HG02678 (cell line): ENCODE results near the gene GOLPH3L.
A peak's percentile ranks its signal among the peaks of the same experiment; 100 is the strongest.
"Not testable (repeated sequence)": the region's sequence is repeated elsewhere in the genome, so short reads cannot be mapped to it uniquely, and the experiment has no call there.

Experiments
- ATAC-seq: cut with Tn5 transposase; IDR thresholded peaks from one replicate; pipeline ENCODE4 v1.9.1; 2021; ENCODE audit warnings: mild to moderate bottlenecking, moderate library complexity; ENCODE audit not compliant: unreplicated experiment

GOLPH3L gene

DNA sequence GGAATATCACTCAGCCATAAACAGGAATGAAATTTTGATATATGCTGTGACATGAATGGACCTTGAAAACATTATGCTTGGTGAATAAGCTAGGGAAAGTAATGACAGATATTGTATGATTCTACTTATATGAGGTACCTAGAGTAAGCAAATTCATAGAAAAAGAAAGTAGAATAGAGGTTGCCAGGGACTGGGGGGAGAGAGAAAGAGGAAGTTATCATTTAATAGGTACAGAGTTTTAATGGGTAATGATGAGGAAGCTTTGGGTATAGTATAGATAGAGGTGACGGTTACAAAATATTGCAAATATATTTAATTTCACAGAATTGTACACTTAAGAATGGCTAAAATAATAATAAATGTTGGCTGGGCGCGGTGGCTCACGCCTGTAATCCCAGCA is 36.4 kb downstream of the GOLPH3L start:
- ATAC-seq: no peak

DNA sequence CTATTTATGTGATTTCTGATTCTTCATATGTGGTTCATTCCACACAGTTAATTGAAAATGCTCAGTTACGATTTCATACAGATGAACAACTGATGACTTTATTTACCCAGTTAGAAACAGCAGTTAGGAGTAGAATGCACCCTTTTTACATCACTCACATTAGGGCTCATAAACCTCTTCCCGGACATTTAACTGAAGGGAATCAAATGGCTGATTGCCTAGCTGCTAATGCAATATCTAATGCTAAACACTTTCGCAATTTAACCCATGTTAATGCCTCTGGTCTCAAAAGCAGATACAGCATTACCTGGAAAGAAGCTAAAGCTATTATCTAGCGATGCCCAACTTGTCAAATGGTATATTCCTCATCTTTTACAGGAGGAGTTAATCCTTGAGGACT is 39.9 kb downstream of the GOLPH3L start:
- not testable (repeated sequence) for ATAC-seq

DNA sequence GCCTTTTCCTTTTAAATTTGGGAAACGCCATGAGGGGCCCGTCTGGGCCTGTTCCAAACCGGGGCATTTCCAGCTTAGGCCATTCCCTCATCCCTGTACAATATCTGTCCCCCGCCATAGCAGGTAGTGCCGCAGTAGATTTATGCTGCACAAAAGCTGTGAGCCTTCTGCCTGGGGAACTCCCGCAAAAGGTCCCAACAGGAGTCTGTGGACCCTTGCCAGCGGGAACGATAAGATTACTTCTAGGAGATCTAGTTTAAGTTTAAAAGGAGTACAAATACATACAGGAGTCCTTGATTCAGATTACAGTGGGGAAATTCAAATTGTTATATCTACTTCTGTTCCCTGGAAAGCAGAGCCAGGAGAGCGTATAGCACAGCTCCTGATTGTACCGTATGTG is 42.3 kb downstream of the GOLPH3L start:
- not testable (repeated sequence) for ATAC-seq

DNA sequence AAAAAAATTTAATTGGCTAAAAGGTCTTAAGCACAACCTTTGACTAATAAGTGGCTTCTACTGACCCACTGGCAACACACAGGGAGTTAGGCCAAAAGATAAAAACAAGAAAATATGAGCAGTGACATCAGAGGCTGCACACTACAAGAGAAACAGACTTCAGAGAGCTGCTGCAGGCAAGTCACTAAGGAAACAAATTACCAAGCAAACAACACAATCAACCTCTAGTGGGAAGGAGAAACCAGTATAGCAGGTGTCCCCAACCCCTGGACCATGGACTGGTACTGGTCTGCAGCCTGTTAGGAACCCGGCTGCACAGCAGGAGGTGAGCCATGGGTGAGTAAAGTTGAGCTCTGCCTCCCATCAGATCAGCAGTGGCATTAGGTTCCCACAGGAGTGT is 46.8 kb downstream of the GOLPH3L start:
- no peak for ATAC-seq

DNA sequence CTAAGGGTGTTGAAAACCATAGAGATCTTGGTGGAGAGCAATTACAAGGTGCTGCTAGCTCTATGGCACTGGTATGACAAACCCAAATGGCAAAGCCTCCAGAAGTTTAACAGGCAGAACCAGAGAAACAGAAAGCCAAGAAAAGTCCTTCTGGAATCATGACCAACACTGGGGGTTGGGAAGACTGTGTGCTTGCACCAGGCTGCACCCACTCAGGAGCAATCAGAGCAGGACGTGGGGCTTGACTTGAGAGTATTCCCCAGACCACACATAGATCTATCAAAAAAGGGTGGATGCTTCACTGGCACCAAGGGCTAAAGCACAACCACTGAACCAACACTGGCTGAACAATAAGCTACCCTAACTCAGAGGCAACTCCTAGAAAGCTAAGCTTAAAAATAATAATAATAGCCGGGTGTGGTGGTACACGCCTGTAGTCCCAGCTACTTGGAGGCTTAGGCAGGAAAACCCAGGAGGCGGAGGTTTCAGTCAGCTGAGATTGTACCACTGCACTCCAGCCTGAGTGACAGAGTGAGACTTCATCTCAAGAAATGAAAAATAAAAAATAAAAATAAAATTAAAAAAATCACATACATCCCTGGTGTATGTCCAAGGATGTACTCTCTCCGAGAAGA is 47.4 kb downstream of the GOLPH3L start:
- no peak for ATAC-seq

DNA sequence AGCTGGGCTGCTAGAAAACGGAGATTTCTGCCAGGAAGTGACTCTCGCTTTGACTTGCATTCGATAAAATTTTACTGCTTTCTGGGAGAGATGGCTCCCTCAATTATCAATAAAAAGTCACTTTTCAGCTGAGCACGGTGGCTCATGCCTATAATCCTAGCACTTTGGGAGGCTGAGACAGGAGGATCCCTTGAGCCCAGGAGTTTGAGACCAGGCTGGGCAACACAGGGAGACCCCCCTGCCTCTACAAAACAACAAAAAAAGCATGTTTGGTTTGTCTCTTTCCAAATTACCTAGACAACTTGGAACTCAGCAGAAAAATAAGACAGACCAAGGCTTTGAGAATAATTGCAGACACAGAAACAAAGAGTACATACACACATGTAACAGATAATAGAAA is 54.7 kb downstream of the GOLPH3L start:
- no peak for ATAC-seq

DNA sequence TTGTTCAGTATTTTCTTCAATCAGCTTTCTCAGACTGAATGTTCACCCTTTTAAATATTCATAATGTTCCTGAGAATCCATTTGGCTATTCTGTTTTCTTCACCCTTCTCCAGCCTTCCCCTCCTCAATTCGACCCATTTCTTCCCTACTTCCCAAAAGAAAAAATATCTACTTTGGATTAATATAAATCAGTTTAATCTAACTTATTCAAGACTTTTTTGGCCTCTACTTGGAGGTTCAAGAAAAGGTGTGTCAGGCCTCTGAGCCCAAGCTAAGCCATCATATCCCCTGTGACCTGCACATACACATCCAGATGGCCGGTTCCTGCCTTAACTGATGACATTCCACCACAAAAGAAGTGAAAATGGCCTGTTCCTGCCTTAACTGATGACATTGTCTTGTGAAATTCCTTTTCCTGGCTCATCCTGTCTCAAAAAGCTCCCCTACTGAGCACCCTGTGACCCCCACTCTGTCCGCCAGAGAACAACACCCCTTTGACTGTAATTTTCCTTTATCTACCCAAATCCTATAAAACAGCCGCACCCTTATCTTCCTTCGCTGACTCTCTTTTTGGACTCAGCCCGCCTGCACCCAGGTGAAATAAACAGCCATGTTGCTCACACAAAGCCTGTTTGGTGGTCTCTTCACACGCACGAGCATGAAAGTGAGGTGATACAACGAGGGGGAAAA is 55.7 kb downstream of the GOLPH3L start:
- not testable (repeated sequence) for ATAC-seq

DNA sequence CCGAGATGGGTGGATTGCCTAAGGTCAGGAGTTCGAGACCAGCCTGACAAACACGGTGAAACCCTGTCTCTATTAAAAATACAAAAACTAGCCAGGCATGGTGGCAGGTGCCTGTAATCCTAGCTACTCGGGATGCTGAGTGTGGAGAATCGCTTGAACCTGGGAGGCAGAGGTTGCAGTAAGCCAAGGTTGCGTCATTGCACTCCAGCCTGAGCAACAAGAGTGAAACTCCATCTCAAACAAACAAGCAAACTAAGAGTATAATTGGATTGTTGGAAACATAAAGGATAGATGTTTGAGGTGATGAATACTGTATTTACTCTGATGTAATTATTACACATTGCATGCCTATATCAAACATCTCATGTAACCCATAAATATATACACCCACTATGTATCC is 58.5 kb downstream of the GOLPH3L start:
- not testable (repeated sequence) for ATAC-seq

DNA sequence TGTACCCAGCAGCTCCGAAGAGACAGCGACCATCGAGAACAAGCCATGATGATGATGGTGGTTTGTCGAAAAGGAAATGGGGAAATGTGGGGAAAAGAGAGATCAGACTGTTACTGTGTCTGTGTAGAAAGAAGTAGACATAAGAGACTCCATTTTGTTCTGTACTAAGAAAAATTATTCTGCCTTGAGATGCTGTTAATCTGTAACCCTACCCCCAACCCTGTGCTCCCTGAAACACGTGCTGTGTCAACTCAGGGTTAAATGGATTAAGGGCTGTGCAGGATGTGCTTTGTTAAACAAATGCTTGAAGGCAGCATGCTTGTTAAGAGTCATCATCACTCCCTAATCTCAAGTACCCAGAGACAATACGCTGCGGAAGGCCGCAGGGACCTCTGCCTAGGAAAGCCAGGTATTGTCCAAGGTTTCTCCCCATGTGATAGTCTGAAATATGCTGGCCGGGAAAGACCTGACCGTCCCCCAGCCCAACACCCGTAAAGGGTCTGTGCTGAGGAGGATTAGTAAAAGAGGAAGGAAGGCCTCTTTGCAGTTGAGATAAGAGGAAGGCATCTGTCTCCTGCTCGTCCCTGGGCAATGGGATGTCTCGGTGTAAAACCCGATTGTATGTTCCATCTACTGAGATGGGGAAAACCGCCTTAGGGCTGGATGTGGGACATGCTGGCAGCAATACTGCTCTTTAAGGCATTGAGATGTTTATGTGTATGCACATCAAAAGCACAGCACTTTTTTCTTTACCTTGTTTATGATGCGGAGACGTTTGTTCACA is 61.9 kb downstream of the GOLPH3L start:
- not testable (repeated sequence) for ATAC-seq

DNA sequence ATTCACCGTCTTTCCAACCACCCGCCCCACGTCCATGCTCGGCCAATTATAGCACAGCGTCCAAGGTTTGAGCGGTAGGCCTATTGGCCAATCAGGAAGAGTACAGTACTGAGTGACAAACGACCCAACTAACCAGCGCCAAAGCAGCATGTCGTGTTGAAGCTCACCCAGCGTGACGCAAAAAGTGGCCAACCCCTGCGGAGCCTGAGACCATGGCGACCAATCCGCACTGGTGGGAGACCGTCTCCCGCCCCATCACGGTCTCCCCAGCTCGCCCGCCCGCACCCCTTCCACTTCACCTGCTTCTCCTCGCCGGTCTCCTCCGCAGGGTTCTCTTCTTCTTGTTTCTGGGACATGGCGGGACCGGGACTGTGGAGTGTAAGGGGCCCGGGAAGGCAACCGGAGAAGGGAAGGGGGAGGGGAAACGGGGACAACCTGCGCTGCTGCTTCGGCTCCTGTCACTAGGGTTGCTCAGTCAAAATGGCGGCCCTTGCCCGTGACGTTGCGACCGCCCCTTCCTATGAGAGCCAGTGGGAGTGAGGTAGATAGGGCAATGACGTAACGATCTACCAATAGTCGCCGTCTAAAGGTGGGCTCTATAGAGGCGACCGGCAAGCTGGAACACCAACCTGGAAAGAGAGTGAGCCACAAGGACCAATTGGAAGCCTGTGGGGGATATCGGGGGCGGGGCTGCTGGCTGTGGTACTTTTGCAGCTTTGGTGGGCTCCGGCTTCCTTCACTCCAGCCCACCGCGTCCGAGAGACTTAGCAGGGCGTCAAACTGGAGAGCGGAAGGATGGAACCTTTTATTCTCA is 67.6 kb downstream of the GOLPH3L start, which contains the start of gene ENSA:
TSS of gene ENSA (minus strand) at position 498 of the 814 bp plus-strand sequence. CDS start at position 356, 142 bp downstream.
- peak; percentile 87 for ATAC-seq

DNA sequence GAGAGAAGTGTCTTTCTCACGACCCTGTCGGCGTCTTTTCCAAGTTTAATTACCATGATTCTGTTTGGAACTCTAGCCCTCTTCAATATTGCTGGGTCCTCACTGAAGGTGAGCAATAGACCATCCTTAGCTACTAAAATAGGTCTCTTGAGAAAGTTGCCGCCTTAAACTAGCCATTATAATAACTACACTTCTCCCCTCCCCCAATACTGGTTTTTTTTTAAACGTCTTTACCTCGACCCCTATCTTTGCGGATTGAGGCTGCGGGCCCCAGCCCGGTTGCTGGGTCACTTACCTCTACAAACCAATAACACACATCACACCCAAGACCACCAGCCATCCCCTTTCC is 68.2 kb downstream of the GOLPH3L start:
- ATAC-seq: no peak

DNA sequence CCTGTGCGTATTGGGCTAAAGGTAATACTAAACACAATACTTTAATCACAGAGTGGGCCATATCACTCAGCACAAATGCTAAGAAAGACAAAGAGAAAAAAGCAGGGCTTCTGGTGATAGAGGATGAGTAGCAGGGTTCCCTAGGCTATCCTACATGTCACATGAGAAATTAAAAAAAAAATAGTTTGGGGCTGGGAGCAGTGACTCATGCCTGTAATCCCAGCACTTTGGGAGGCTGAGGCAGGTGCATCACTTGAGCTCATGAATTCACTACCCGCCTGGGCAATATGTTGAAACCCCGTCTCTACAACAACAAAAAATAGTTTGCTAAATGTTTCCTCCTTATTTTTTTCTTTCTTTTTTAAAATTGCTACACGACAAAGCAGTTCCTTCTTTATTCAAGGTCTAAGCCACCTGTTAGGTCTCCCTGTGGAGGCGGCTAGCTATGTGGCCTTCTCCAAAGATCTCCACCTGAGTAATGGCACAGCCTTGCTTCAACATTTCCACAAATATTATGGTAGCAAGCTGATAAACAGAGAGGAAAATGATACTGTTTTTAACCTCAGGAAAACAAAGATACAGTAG is 69.0 kb downstream of the GOLPH3L start:
- no peak for ATAC-seq

DNA sequence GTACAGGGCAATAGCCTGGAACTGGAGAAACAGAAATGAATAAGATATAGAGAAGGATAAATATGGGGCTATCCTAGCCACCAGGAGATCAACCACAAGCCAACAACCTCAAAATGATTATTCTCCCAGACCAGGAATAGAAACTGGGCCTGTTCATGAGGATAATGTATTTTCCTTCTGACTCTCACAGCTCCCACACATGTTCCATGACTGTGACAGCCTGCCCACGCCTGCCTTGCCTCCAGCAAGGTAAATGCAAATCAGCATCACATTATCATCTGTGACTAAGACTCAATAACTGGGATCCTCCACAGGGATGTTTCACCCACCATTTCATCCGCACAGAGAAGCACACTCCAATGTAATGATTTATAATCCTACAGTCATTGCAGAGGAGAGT is 70.8 kb downstream of the GOLPH3L start:
- ATAC-seq: no peak

DNA sequence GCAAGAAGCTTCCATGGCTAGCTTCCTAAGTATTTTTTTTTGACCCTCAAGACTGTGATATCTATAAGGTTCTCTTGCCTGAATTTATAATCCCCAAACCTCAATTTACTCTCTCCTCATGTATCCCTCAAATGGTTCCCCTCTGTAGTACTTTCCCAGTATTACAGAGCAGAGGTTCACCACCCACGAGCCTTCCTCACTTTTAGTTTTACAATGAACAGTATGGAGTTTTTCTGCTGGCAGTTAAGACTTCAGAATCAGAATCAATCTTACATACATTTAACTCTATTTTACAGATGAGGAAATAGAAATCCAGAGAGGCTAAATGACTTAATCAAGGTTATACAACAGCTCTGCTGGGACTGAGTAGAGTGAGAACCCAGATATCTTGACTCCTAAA is 72.4 kb downstream of the GOLPH3L start:
- not testable (repeated sequence) for ATAC-seq

DNA sequence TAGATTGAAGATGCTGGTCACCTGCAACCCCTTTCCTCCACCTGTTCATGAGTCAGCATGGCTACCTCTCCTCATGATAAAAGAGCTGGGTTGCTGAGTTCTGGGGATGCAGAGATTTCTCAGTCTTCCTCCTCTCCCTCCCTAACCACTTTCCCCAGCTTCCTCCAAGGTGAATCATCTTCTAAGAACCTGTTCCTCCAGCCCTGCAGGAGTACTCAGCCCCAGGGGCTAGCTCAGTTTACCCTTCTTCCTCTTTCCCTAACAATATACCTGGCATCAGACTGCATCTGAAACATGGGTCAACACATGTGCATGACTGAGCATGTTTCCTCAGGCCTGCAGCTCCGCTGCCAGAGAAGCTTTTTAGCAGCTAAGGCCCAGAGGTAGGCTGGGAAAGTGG is 72.8 kb downstream of the GOLPH3L start:
- ATAC-seq: not testable (repeated sequence)

DNA sequence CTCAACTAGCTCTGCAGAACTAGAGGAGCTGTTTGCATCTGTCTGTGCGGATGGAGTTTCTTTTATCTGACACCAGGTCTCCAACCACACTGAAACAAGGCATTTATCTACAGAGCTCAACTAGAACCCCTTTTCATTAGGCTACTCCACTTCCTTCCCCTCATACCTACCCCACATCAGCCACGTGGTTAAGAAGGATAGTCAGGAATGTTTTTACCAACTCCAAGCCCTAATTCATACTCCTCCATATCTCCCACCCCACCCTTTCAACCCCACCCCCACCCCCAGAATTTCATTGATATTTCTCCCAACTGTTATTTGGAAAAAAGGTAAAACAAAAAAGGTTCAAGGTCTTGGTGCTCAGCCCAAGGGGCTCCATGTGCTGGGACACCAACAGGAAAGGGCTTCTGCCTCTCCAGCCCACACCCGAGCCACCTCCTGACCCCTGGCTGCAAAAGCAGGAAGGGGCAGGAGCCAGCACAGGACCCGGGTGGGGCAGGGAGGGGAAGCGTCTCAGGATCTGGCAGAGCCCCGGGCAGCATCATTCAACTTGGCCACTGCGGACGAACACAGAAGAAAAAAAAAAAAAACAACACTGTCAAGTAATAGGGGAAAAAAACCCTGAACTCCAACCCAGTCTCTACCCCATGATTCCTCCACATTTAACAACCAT is 74.5 kb downstream of the GOLPH3L start:
- ATAC-seq: no peak

DNA sequence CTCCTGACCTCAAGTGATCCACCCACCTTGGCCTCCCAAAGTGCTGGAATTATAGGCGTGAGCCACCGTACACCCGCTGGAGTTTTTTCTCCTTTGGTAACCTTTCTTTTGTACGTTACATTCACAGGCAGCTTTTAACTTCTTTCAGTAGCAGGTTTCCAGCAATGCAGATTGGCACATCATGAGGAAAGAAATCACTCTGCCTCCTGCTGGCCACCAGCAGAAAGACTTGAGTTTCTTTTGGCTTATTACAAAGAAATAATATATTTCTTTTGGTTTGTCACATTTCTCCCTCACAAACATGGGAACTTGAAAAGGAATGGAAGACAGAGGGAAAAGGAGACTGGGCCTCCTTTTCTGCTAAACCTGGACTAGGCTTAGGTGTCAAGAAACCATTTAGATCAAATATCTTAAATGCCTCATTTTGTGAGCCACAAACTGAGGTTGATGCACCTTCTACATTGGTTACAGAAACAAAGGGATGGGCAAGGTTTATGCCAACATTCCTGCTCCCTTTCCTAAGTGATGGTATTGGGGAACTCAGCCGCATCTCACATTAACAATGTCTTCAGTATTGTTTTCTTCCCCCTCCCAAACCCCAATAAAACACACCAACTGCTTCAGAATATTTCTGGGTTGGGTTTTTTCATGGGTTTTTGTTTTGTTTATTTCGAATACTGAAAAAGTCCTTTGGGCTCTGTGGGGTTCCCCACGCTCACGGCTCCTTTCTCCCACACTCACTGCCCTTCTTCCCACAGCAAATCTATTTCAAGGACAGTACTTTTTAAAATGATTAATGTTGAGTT is 75.3 kb downstream of the GOLPH3L start:
- ATAC-seq: no peak

DNA sequence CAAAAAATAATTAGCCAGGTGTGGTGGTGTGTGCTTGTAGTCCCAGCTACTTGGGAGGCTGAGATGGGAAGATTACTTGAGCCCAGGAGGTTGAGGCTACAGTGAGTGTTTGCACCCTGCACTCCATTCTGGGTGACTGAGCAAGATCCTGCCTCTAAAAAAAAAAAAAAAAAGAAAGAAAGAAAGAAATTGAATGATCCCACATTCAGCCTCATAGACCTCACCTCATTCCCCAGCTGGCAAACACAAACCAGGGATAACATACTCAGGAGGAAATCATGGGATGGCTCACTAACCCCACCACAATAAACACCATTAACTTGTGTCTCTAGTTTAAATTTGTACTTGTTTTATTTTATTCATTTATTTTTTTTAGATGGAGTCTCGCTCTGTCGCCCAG is 76.0 kb downstream of the GOLPH3L start:
- no peak for ATAC-seq
